Effector CD4-positive, alpha-beta T cell (primary cell): ENCODE data around the gene APP.

Experiments
- DNase-seq: peaks from one replicate; pipeline ENCODE4 v3.0.0-alpha.2; 2020

Gene APP

DNA sequence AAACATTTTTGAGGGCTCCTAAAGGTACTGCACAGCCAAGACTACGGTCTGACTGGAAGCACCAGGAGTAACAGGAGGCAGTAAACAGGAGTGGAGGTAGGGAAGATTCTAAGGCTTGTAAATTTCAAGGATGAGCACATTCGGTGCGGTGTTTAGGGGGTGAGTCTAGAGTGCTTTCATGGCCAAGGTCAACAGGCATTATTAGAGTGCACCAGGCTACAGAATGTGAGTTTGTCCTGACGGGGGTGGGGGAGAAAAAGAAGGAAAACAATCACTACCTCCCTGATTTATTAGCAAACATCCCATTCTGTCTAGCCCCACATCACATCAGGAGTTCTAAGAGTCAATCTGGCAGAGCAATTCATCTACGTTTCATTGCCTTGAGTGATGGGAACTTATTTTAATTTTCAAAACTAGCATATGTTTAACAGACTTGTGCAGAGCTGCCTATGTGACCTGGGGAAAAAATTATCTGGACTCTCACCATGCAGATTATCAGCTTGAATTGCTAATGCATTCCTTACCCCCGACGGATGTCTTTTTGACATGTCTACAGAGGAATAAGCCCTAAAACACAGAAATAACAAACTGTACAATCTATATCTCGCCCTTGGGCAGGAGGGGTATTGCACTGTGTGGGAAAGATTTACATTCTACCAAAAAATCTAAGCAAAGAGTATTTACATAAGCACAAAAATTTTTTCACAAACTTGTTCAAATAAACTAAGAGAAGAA, 45.0 kb downstream of the APP start:
- no peak for DNase-seq

DNA sequence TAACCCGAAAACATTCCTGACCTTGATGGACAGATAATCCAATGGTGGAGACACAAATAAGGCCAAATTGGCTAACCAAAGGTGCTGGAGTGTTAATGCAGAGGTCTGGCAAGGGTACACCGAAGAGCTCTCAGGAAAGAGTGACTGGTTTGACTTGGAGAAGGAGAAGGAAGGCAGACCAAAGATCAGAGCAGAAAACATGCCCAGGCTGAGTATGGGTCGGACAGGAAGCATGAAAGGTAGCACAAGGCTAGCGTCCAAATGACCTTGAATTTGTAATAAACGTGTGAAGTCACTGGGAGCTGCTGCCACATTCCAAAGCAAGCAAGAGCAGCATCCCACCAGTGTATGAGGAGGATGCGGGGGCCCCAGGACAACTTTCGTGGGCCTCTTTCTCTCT, 45.7 kb downstream of the APP start:
- no peak for DNase-seq

DNA sequence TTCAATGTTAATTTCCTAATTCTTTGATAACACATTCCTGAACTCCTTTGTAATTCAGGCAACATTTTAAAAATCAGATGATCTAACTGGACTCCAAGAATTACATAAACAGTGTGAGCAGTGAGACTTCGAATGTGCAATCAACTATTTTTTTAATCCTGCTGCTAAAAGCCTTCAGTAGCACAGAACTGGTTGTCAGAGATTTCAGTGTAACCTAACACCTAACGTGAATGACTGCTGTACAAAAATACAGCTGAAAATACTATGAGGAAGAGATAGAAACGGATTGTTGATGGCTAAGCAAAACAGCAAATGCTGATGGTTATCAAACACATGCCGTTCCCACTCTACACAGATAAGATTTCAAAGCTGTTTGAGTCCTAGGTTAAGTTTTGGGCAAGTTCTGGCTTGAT, 46.1 kb downstream of the APP start:
- no peak for DNase-seq

DNA sequence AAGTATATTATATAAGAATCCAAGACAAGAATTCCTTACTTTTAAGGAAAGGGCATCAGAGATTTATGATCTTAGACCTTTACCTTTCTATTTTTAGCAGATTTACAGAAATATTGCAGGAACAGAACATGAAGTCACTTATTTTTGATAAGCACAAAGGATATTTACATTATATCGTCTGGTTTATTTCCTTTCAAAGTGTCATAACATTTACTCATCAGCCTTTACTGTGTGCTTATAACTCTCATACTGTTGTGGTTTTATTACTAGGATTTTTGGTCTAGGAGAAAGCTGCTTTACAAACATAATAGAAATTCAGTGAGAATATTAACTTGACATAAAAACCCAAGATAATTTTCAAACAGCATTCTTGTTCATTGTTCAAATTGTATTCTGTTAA, 47.6 kb downstream of the APP start:
- no peak for DNase-seq

DNA sequence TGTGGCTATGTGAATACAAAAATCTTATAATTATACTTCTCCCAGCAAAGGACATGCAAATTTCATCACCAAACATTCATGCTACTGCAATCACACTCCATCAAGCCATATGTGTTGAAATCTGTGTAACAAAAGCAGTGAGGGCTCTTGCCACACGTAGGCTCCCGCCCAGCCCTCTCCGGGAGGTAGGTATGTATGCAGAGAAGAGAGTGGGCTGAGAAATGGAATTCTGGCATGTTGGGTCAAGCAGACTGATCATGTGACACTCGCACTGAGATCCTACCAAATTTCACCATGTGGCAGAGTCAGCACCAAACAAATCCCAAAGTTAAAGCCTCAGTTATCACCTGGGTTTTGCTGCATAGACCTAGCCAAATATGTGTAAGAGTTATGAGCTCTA, 49.7 kb downstream of the APP start:
- no peak for DNase-seq

DNA sequence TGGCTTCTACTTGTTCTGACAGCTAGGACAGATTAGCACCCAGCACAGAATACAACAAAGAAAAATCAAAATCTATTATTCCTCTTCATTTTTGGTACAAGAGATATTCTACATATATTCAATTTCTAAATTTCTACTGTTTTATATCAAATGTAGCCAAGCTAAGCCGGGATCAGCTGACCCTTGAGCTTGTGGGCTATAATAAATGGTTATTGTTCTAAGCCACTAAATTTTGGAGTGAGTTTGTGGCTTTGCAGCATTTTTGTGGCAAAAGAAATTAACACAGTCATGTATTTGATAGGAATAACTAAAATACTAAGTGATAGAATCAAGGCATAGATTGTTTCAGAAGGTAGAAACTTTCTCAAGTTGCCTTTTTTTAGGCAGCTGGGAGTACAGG, 50.7 kb downstream of the APP start:
- DNase-seq: no peak

DNA sequence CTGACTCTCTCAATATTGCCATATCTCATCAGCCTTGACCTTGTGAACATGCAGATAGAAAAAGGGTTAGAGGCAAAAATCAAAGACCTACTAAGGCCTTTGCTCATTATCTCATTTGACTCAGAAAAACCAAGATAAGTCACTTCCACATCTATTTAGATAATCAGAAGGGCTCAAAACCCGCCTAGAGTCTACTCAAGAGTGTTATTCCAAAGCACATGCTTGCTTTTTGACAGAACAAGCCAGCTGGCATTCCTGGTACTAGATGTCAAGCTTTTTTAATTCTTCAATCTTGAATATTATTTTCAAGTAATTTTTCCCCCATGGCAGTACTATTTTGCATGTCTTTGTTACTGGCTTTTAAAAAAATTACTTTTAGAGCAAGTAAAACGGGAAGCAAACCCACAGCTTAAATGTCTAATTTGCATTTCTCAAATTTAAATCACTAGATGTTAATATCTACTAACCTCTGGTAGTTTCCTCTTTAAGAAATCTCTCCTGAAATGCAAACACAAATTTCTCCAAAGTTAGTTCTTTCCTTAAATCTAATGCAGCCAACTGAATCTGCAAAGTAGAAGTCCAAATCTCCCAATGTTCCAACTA, 51.5 kb downstream of the APP start:
- no peak for DNase-seq

DNA sequence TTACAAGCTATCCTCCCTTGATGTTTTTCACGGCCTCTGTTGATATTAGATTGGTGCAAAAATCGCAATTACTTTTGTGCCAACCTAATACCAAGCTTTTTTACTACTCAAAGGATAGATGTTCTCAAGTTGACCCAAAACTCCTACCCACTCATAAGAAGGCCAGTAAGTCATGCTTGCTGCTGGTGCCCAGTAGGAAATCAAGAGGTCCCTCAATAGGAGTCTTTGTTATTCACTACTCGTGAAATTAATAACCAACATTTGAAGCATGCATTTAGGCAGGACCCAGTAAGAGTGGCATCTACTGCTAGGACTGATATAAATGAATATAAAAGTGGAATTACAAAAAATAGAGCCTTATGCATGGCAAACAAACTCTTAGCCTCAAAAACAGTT, 52.6 kb downstream of the APP start:
- no peak for DNase-seq

DNA sequence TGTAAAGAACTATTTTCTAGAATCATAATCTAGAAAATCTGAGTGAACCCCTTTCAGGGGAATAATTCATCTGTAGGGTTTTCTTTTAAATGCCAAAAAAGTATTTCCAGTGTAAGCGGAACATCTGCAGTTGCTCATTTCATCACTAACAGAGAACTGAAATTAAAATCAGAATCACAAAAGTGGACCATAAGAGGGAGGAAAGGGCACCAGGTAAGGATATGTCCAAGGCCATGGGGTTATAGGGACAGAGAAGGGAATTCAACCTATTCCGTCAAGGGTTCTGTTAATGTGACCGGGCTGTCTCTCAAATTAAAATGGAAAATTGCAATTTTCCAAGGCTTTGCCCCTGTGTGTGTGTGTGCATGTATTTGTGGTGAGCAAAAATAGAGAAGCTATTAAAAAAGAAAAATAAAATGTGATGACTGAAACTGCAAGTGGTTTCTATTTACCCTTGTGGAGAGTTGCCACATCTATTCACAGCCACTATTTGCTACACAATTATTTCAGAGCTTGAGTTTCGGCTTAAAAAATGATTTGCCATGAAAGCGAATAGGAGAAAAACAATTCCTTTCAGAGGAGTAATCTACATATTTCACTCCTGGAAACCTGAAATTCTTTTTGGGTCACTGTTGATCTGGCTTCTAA, 53.1 kb downstream of the APP start:
- no peak for DNase-seq

DNA sequence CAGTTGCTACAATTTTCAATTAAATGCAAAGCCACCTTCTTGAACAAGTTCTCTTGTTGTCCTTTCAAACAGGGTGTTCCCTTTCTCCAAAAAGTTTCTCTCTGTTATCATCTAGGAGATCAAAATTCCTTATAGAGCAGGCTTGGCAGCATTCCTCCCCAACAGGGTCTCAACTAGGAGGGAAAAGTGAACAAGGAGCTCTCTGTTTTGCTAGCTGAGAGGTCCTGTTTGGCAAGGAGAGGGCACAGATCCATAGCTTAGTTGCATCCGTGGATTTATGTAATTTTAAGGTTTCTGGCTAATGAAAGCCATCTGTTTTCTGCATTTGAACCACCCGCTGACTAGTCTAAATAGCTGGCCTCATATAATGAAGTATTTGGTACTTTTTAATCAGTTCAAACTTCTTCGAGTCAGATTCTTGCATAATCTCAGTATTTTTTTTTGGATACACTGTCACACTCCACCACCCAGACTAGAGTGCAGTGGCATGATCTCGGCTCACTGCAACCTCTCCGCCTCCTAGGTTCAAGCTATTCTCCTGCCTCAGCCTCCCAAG, 54.0 kb downstream of the APP start:
- DNase-seq: no peak

DNA sequence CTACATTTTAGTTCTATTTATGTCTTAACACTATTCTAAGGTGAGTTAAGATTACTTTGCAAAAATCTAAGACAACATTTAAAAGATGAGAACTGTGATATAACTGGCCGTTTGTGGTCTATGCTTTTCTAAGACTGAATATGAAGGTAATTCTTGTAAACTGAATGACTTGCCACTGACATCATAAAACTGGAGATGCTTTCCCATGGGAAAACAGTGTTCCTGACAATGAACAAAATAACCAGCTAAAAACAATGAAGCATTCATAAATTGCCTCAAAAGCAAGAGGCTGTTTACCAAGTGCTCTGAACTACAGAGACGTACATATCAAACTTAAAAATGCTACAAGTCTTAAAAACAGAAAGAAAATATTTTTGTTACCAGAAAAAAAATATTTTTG, 54.7 kb downstream of the APP start:
- no peak for DNase-seq

DNA sequence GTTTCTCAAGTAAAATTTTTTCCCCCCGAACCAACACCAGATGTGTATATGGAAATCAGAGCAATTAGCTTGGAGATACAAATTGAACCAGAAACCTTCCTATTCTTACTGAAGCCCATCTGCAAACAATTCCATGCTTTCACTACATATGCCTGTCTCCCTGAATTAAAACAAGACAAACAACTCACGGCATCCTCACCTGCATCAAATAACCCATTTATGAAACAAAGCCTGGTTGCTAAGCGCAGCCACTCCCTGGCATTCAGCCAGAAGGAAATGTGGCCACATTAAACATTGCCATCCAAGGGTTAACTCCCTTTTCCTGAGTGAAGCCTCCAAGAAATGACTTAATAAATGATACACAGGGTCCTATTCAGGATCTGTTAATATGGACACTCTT, 55.3 kb downstream of the APP start:
- DNase-seq: no peak

DNA sequence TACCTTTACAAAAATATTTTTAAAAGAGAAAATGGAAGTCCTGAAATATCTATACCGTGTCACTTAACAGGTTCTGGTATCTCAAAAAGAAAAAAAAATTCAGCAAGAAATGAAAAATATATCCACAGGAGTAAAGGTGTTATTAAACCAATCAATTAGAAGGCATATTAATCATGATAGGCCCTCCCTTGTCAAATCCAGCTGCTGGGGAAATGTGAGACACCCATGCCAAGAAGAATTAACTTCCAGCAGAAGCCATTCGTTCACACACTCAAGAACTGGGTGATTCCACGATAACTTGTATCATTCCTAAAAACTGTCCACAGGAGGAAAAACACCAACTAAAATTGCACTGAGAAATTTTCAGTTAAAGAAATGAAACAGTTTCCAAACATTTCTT, 57.6 kb downstream of the APP start:
- DNase-seq: no peak

DNA sequence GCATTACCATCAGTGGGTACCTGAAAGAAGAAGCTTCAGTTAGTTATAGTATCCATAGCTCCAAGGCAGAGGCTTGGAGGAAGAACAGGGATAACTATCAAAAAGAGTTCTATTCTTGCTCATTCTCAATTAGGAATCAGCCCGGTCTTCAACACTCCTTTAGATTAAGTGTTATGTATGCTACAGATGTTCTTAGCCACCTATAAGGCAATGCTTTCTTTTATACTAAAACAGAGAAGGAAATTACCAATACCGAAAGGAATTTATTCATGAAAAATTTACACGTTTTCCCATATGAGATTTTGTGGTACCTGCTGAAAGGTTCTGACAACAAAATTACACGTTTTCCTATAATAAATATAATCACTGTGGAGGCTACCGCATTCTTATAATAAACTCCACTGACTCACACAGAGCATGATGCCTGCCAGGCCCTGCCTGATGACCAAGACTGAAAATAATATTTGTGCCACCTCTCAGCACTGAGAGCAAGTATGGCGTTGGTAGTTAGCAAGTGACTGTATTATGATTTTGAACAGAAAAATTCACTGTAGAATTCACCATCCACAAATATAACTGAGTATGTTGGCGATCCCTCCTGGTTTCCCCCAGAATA, 58.3 kb downstream of the APP start:
- no peak for DNase-seq

DNA sequence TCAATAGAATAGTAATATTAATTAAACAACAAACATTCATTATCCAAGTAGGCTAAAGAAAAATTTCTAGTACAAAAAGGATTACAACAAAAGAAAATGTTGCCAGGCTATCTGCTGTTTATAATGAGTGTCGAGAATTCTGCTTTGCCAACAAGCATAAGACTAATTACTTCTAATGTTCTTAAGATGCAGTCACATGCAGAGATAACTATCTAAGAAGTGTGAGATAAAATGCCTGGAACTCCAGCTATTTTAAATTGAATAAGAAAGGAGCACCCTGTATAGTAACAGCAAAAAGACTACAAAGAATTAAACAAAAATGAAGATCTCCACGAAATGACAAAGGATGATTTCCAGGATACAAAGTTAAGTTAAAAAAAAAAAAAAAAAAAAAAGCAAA, 59.9 kb downstream of the APP start:
- DNase-seq: no peak

DNA sequence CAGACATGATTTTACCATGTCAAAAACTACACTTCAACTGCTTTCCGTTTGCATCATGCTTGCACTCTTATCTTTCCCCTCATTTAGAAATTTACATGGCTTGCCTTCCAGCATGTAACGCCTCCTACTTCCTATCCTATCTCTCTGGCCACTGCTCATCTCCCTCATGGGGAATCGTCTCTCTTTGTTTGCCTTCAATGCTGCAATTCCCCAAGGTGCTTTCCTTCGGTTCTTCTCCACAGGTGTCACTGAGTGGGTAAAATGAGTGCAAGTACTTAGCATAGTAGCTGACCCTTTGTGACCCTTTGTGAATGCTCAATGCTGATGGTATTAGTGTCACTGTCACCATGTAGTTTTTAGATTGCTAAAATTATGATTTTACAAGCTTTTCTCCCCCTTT, 63.1 kb downstream of the APP start:
- DNase-seq: no peak

DNA sequence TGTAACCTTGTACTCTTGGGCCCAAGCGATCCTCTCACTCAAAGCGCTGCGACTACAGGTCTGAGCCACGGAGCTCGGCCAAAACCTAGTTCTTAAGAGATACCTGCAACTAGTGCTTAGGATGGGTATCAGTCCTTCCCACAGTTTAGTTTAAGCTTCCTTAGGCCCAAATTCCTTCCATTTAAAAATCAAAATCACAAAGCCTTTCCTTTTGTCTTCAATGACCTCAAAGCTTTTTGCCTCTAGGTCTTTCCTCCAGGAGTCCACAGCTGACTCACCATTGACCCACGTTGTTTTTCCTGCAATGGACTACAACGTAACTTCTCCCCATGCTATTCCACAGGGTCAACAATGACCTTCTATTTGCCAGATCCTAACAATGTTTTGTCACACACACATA, 64.0 kb downstream of the APP start:
- no peak for DNase-seq

DNA sequence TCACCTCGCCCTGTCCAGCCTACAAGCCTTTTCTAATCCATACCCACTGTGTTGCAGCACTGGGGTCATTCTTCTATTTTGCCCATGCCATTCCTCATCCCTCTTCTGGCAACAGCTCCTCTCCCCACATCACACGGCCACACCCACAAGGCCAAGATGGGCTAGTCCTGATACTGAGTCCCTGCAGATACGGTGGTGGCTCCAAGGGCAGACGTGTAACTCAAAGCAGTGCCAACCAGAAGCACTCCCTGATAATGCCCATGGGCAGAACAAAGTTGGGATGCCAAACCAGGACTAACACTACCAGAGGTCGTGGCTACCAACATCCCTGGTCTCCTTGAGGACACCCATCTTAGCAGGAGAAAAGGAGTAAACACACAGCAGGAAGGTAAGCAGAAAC, 64.8 kb downstream of the APP start:
- DNase-seq: no peak

DNA sequence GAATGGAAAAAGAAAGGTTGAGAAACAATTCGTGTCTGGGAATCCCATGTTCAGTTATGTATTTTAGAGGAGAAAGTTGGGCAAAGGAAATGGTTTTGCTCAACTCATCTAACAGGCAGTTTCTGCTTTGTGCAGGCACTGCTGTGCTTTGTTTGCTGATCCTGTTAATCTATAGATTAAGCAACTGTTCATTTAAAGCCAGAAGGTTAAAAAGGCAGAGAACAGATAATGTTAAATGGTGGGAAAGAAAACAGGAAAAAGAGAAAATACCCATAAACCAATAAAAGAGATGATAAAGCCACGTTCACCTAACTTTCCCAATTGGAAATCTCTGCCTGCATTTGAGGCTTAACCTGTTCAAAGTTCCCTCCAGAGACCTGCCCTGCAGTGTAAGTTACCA, 70.0 kb downstream of the APP start:
- no peak for DNase-seq

DNA sequence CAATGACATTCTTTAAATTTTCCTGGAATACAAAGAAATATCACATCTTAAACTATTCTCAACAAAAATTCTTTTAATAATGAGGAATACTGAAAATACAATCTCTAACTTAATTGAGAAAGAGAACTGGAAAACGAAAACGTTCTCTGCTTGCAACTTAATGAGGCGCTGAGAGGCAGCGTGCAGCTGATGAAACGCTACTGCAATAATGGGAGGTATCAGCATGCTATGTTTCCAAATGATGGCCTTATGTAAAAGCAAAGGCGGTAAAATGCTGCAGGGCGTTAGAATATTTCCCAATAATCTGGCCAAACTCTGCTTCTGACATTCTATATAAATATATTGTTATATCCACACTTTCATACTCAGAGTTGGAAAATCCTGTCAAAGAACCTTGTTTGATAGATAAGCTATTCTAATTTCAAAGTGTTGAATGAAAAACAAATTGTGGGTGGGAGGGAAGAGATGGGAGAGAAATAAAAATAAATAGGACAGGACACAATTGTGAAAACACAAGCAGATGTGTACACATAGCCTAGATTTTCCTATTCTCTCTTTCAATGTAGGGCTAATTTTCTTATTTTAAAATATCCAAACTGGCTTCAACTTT, 70.9 kb downstream of the APP start:
- DNase-seq: no peak

DNA sequence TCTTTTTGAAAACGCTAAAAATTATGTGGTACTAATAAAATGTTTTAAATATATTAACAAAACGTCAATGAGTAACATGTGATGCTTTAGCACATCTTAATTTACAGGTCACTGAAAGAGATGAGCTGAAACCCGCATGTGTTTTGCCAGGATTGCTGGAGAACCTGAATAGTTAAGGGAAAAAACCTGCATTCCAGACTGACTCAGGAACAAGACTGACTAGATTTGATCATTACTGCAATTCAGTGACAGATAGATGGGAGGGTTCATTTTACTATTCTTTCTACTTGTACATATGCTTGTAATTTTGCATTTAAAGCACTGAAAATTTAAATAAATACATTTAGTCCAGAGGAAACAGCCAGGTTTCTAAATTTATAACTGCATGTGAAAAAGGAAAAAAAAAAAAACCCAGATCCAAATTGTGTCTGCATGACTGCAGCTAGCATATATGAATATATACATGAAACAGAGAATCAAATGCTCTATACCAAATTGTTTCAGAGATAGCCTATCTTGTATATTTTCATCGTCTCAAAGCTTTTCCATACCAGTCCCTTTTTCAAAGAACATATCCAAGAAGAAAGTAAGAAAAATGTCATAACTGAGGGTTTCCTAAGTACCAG, 71.7 kb downstream of the APP start:
- no peak for DNase-seq

DNA sequence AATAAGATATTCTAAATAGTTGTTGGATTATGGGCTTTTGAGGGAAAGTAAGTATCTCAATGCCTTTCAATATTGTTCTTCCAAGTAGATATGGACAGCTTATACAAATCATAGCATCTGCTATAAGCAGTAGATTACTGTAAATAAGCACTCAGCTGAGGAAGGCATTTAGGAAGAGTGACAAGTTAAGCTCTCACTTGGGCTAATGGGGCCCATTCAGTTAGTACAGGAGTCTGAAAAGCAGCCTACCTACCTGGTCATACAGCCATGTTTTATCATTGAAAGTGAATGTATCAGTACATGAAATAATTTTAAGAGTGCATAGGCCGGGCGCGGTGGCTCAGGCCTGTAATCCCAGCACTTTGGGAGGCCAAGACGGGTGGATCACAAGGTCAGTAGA, 73.1 kb downstream of the APP start:
- DNase-seq: no peak
